Peyer's patch (tissue), 4 donors: Measurements from ENCODE around the gene DOCK10.

Experiments
- POLR2A ChIP-seq, 2 donors: fragments of 450-650 bp; IDR thresholded peaks; one replicate each; pipeline ENCODE4 v1.5.1; 2017; ENCODE audit warnings: antibody characterized with exemption in 2 of 2, mild to moderate bottlenecking in 2 of 2, moderate library complexity in 2 of 2
- TF ChIP-seq, protein P1 (sequence below), 6 experiments: fragments of 450-650 bp in 4 of 6; fragments of 200-600 bp in 2 of 6; sonication (generic) in 1 of 6; IDR thresholded peaks; one replicate each; pipeline ENCODE4 v1.5.1; 2017 to 2019; ENCODE audit warnings: antibody characterized with exemption in 6 of 6, mild to moderate bottlenecking in 3 of 6, moderate library complexity in 1 of 6

DNA sequence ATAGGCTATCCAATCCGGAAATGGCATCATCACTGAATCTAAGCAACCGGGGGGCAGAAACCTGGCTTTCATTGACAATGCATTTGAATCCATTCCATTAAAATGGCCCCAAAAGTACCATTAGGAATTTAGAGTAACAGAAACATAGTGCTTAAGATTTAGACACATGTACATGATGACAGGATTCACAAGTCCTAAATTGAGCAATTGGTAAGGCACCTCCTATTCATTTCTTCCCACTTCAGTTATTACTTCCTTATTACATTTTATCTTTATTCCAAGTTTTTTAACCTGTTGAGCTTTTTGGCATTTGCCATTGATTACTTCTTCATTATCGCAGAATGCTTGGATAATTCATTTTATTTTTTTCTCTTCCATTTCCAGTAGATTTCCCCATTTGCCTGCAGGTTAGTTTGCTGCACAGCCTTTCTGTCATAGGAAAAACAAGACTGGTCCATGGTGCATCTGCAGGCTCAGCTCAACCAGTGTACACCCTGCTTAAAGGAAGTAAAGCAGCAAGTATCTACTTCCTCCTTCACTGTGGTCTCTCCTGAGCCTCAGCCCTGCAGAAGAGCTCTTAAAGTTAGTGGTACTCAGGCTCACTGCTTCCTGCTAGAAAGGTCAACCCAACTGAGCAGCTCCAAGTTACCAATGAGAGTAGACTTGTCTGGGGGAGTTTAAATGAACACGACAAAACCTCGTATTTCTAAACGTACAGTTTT, 89.2 kb downstream of the DOCK10 start:
- TF ChIP-seq, protein P1, sequence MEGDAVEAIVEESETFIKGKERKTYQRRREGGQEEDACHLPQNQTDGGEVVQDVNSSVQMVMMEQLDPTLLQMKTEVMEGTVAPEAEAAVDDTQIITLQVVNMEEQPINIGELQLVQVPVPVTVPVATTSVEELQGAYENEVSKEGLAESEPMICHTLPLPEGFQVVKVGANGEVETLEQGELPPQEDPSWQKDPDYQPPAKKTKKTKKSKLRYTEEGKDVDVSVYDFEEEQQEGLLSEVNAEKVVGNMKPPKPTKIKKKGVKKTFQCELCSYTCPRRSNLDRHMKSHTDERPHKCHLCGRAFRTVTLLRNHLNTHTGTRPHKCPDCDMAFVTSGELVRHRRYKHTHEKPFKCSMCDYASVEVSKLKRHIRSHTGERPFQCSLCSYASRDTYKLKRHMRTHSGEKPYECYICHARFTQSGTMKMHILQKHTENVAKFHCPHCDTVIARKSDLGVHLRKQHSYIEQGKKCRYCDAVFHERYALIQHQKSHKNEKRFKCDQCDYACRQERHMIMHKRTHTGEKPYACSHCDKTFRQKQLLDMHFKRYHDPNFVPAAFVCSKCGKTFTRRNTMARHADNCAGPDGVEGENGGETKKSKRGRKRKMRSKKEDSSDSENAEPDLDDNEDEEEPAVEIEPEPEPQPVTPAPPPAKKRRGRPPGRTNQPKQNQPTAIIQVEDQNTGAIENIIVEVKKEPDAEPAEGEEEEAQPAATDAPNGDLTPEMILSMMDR (IDR thresholded peaks at IDR 0.05) = no peak
- TF ChIP-seq POLR2A (IDR thresholded peaks at IDR 0.05) = no peak
